ENCODE measurements around the gene VWCE. TPM values are rescaled to one million over a fixed set of nuclear protein-coding genes. Genes with fewer than 3 reads are reported as not detected.
"Not testable (repeated sequence)": the region's sequence is repeated elsewhere in the genome, so short reads cannot be mapped to it uniquely, and the experiment has no call there.

VWCE gene
- polyA plus RNA-seq, 4 donors = 1.5 to 4.0 (median 2.9) TPM

GRCh38 chr11:61259363-61259762 lies 35.8 kb downstream of the VWCE start:
- no peak for DNase-seq (ENCODE audit: low read depth in 4 of 4, low spot score in 2 of 4)

GRCh38 chr11:61258546-61258945 lies 36.6 kb downstream of the VWCE start:
- no peak for DNase-seq (ENCODE audit: low read depth in 4 of 4, low spot score in 2 of 4)

DNA sequence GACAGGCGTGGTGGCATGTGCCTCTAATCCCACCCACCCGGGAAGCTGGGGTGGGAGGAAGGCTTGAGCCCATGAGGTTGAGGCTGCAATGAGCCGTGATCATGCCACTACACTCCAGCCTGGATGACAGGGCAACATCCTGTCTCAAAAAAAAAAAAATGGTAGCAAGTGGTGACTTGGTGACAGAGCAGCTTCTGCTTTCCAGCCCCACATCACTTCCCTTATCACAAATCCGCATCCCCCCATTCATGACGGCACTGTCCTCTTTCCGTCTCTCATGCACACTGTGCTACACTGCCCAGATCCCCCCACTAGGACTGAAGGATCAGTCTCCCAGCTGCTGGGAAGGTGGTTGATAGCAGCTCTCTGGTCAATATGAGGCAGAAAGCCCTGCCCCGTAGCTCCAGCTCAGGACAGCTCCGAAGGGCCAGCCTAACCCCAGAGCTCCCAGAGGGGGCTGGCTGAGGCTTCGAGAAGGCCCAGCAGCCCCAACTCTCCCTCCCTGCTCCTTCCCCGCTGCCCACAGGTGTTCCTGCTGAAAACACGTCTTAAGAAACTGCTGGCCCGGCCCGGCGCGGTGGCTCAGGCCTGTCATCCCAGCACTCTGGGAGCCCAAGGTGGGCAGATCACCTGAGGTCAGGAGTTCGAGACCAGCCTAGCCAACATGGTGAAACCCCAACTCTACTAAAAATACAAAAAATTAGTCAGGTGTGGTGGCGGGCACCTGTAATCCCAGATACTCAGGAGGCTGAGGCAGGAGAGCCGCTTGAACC lies 38.2 kb downstream of the VWCE start:
- DNase-seq (ENCODE audit: low read depth in 4 of 4, low spot score in 2 of 4) = no peak

DNA sequence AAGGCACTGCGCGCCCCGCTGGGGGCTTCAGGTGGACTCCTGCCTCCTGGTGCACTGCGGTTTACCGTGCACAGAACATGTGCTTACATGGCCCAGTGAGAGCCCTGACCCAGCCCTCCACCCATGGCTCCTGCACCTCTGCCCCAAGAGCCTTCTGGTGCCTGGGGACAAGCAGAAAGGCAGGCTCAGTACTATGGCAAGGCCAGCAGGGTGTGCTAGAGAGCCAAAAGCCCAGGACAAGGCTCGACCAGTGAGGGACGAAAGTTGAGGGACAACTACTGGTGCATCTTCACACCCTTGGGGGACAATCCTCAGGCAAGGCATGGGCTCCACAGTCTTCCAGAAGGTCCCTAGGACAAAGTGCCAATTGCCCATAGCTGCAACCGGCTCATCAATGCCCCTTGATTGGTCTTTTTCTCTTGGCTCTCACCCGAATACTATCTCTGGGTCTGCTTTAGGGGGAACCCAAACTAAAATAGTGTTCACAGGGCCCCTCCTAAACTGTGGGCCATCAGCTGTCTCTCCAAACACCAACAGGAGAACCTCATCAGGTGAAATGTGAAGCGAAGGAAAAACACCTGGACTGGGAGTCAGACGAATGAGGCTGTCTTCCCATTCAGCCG lies 40.6 kb downstream of the VWCE start:
- no peak for DNase-seq (ENCODE audit: low read depth in 4 of 4, low spot score in 2 of 4)

DNA sequence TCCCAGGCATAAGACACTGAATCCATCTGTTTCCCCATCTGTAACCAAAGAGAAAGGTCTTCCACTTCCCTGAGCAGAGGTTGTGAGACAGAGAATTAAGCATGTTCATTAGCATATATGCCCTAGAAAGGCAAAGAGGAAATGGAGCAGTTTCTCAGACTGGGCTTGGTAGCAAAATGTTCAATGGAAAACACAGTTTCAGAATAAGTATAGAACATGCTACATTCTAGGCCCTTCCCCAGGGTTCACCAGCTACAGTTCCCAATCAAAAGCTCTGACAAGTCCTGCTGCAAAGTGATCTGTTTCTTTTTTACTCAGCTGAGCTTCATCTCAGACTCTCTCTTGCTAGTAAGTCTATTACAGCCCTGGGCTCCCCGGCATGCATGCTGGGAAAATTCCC lies 42.8 kb downstream of the VWCE start:
- not testable (repeated sequence) for DNase-seq (ENCODE audit: low read depth in 4 of 4, low spot score in 2 of 4)

- DNase-seq (ENCODE audit: low read depth in 4 of 4, low spot score in 2 of 4) = not testable (repeated sequence)
Measured at GRCh38 chr11:61250796-61251765, 44.0 kb downstream of the VWCE start.

- not testable (repeated sequence) for DNase-seq (ENCODE audit: low read depth in 4 of 4, low spot score in 2 of 4)
Measured at GRCh38 chr11:61249201-61249600, 45.9 kb downstream of the VWCE start.

- DNase-seq (ENCODE audit: low read depth in 4 of 4, low spot score in 2 of 4) = not testable (repeated sequence)
Measured at GRCh38 chr11:61248071-61248470, 47.0 kb downstream of the VWCE start.

DNA sequence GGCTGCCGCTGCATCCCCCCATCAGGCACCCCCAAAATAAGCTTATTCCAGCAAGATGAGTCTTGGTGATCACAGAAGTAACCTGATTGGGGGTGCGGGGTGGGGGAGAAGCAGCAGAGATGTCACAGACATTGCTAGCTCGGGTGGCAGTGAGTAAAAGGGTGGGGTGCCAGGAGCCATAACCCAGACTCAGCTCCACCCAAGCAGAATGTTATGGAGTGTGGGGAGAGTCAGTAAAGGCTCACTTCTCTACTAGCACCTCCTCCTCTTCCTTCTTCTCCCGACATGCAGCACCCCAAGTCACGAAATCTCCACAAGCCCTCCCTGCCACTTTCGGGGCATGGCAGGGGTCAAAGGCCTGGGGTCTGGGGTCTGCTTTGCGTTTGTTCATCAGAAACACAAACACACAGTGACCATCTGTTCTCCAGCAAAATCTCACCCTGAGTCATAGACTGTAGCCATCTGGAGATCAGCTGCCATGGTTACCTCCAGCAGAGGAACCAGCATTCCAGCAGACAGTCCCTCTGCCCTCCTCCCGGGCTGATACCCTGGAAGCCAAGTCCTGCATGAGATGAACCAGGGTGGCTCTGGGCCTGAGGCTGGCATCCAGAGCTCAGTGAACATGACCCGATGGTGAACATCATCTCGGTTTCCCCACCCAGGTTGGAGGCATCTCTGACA lies 49.7 kb downstream of the VWCE start:
- DNase-seq (ENCODE audit: low read depth in 4 of 4, low spot score in 2 of 4) = not testable (repeated sequence)

GRCh38 chr11:61241526-61241925 lies 53.6 kb downstream of the VWCE start:
- DNase-seq (ENCODE audit: low read depth in 4 of 4, low spot score in 2 of 4) = not testable (repeated sequence)

- not testable (repeated sequence) for DNase-seq (ENCODE audit: low read depth in 4 of 4, low spot score in 2 of 4)
Measured at GRCh38 chr11:61240875-61241274, 54.2 kb downstream of the VWCE start, which contains the start of gene PGA5. Gene PGA5 (plus strand): TSS chr11:61241175. CDS start chr11:61241227, 52 bp downstream.

DNA sequence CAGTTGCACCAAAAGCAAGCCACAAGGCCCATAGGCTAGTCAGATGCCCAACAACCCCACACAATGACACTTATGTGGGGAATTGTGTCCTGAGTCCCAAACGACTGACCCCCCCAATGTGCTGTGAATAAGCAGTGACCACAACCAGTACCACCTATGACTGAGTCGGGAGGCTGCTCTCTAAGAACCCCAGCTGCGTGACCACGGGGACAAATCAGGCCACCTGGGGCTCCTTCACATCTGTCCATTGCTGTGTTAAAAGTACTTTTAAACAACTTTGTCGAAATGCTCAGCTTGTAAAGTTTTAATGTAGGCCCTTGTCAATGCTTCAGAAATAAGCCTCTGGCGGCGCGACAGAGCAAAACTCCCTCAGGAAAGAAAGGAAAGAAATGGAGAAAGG lies 54.8 kb downstream of the VWCE start:
- not testable (repeated sequence) for DNase-seq (ENCODE audit: low read depth in 4 of 4, low spot score in 2 of 4)

- DNase-seq (ENCODE audit: low read depth in 4 of 4, low spot score in 2 of 4) = not testable (repeated sequence)
Measured at GRCh38 chr11:61237130-61237529, 58.0 kb downstream of the VWCE start.

DNA sequence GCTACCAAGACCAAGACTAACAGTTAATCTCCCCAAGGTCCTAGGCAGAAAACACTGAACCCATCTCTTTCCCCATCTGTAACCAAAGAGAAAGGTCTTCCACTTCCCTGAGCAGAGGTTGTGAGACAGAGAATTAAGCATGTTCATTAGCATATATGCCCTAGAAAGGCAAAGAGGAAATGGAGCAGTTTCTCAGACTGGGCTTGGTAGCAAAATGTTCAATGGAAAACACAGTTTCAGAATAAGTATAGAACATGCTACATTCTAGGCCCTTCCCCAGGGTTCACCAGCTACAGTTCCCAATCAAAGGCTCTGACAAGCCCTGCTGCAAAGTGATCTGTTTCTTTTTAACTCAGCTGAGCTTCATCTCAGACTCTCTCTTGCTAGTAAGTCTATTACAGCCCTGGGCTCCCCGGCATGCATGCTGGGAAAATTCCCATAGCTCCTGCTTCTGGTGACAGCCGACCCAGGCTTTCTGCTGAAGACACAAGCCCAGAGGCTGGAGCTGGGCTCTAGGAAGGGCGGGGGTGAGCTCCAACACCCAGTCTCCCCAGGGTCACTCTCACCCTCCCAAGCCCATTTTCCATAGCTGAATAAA lies 62.5 kb downstream of the VWCE start:
- DNase-seq (ENCODE audit: low read depth in 4 of 4, low spot score in 2 of 4) = not testable (repeated sequence)

- DNase-seq (ENCODE audit: low read depth in 4 of 4, low spot score in 2 of 4) = not testable (repeated sequence)
Measured at GRCh38 chr11:61231585-61231984, 63.5 kb downstream of the VWCE start.

DNA sequence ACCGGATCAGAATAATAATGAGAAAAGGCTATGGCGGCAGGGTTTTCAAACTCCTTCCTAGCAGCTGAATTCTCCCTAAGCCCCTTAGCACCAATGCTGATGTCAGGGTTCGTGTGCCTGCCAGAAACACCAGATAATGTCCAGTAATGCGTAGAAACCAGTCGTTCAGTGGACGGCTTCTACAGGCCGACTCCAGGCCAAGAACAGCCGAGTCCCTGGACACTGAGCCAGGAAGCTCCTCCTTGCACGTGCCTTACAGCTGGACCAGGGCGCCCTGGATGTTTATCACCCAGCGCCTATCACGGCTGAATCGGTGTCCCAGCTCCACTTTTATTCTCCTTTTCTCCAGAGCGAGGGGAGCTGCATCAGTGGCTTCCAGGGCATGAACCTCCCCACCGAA lies 64.1 kb downstream of the VWCE start:
- not testable (repeated sequence) for DNase-seq (ENCODE audit: low read depth in 4 of 4, low spot score in 2 of 4)

DNA sequence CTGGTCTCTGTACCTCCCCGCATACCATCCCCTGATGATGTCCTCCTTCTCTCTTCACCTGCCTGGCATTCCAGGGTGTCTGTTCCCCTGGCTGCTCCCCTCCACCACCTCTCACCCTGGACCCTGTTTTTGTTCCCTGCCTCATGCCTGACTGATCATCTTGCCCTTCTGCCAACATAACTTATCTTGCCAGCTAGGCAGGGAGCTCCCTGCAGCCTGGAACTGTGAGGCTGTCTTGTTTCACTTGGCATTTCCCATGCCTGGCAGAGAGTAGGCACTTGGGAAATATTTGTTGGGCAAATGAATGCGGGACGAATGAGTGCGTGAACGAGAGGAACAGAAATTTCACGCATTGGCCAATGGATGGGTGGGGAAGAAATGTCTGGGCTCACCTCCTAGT lies 65.7 kb downstream of the VWCE start:
- DNase-seq (ENCODE audit: low read depth in 4 of 4, low spot score in 2 of 4) = not testable (repeated sequence)

DNA sequence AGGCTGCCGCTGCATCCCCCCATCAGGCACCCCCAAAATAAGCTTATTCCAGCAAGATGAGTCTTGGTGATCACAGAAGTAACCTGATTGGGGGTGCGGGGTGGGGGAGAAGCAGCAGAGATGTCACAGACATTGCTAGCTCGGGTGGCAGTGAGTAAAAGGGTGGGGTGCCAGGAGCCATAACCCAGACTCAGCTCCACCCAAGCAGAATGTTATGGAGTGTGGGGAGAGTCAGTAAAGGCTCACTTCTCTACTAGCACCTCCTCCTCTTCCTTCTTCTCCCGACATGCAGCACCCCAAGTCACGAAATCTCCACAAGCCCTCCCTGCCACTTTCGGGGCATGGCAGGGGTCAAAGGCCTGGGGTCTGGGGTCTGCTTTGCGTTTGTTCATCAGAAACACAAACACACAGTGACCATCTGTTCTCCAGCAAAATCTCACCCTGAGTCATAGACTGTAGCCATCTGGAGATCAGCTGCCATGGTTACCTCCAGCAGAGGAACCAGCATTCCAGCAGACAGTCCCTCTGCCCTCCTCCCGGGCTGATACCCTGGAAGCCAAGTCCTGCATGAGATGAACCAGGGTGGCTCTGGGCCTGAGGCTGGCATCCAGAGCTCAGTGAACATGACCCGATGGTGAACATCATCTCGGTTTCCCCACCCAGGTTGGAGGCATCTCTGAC lies 68.5 kb downstream of the VWCE start:
- DNase-seq (ENCODE audit: low read depth in 4 of 4, low spot score in 2 of 4) = not testable (repeated sequence)

- DNase-seq (ENCODE audit: low read depth in 4 of 4, low spot score in 2 of 4) = not testable (repeated sequence)
Measured at GRCh38 chr11:61222692-61223091, 72.4 kb downstream of the VWCE start.
